RWPE2 (cell line): ENCODE measurements around the gene SCUBE3.

Source experiments
- ATAC-seq: fragments of 200-7000 bp; cut with Tn5 transposase; 3 replicates; pipeline ENCODE4 v1.9.1; 2021; ENCODE audit warnings: low read depth
- DNase-seq: peaks from one replicate; pipeline ENCODE4 v3.0.0-alpha.2; 2020; ENCODE audit warnings: low spot score
- H3K27ac ChIP-seq: fragments of 450-650 bp; 2 replicates; pipeline ENCODE4 v1.5.1; 2017; ENCODE audit warnings: mild to moderate bottlenecking; ENCODE audit not compliant: poor library complexity, severe bottlenecking
- H3K27me3 ChIP-seq: fragments of 250-450 bp; sonication (Bioruptor Pico); 2 replicates; pipeline ENCODE4 v1.5.1; 2021; ENCODE audit warnings: mild to moderate bottlenecking, moderate library complexity; ENCODE audit not compliant: insufficient read depth, poor library complexity, severe bottlenecking
- H3K36me3 ChIP-seq: fragments of 250-450 bp; sonication (Bioruptor Pico); 2 replicates; pipeline ENCODE4 v1.5.1; 2020; ENCODE audit warnings: low read depth, mild to moderate bottlenecking, moderate library complexity
- H3K4me1 ChIP-seq: fragments of 250-450 bp; sonication (Bioruptor Pico); 2 replicates; pipeline ENCODE4 v1.5.1; 2021; ENCODE audit warnings: mild to moderate bottlenecking, moderate library complexity; ENCODE audit not compliant: insufficient read depth, poor library complexity, severe bottlenecking
- H3K4me3 ChIP-seq: fragments of 250-450 bp; sonication (Bioruptor Pico); 2 replicates; pipeline ENCODE4 v1.5.1; 2021; ENCODE audit warnings: mild to moderate bottlenecking, moderate library complexity; ENCODE audit not compliant: severe bottlenecking
- H3K9me3 ChIP-seq: fragments of 250-450 bp; sonication (Bioruptor Pico); 2 replicates; pipeline ENCODE4 v1.5.1; 2021; ENCODE audit warnings: mild to moderate bottlenecking, moderate library complexity; ENCODE audit not compliant: severe bottlenecking
- TF ChIP-seq, protein P1 (sequence below): fragments of 450-650 bp; IDR thresholded peaks from one replicate; pipeline ENCODE4 v1.5.1; 2017; ENCODE audit warnings: mild to moderate bottlenecking, moderate library complexity; ENCODE audit not compliant: poor library complexity, severe bottlenecking

Gene SCUBE3

DNA sequence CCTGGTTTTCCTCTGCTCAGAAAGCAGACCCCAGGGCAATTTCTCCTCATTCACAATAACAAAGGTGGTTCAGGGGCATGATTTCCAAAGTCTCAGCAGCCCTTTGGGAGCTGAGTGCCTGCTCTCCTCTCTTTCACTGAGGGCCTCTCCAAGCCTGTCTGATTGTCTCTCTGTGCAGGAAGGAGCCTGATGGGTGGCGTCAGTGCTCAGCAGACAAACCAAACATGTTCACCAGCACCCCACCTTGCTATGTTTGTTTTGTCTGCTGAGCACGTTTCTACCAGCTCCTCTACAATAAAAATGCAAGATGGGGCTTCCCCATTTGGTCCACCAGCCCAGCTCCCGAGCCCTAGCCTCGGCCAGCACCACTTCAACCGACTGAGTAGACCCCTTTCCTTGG lies 47.2 kb upstream of the SCUBE3 start:
- no peak overlapping the region for H3K4me3 ChIP-seq
- TF ChIP-seq, protein P1, sequence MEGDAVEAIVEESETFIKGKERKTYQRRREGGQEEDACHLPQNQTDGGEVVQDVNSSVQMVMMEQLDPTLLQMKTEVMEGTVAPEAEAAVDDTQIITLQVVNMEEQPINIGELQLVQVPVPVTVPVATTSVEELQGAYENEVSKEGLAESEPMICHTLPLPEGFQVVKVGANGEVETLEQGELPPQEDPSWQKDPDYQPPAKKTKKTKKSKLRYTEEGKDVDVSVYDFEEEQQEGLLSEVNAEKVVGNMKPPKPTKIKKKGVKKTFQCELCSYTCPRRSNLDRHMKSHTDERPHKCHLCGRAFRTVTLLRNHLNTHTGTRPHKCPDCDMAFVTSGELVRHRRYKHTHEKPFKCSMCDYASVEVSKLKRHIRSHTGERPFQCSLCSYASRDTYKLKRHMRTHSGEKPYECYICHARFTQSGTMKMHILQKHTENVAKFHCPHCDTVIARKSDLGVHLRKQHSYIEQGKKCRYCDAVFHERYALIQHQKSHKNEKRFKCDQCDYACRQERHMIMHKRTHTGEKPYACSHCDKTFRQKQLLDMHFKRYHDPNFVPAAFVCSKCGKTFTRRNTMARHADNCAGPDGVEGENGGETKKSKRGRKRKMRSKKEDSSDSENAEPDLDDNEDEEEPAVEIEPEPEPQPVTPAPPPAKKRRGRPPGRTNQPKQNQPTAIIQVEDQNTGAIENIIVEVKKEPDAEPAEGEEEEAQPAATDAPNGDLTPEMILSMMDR = no peak

GRCh38 chr6:35167505-35167904 lies 46.3 kb upstream of the SCUBE3 start:
- DNase-seq (no peak), ATAC-seq (no peak)
- Histone ChIP-seq H3K4me1 (peaks cover 3% of the 10 kb centered on the region), H3K27ac (no peak overlapping the region), H3K27me3 (no peaks in the 10 kb centered on the region), H3K9me3 (no peaks in the 10 kb centered on the region), H3K36me3 (no peaks in the 10 kb centered on the region), H3K4me3 (no peak overlapping the region)
- TF ChIP-seq, protein P1 = no peak

More for the DNA sequence above, 47.2 kb upstream of the SCUBE3 start:
- DNase-seq = no peak
- no peak for ATAC-seq
- Histone ChIP-seq H3K27ac (no peak overlapping the region), H3K27me3 (no peaks in the 10 kb centered on the region), H3K9me3 (no peaks in the 10 kb centered on the region), H3K4me1 (peaks cover 3% of the 10 kb centered on the region), H3K36me3 (no peaks in the 10 kb centered on the region)

DNA sequence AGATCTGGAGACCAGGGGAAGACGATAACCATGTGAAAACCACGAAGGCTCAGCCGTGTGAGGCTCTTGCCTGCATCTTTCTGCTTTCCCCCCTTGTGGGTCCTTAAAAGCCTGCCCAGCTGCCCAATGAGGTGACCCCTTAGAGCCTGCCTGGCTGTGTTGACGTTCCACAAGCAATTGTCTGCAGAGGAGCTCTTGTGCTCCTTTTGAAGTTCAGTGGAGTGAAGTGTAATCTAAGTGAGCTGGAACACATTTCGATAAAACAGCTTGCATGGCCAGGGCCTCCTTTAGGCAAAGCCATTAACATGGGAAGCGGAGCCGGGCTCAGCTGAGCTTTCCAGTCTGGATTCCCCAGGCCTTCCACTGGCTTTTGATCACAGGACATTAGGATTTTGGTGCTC lies 45.3 kb upstream of the SCUBE3 start:
- H3K9me3 ChIP-seq = no peaks in the 10 kb centered on the region
- H3K27me3 ChIP-seq = no peaks in the 10 kb centered on the region
- H3K4me3 ChIP-seq = no peak overlapping the region
- ATAC-seq = no peak
- H3K27ac ChIP-seq = no peak overlapping the region
- TF ChIP-seq, protein P1 = no peak
- H3K4me1 ChIP-seq = peaks cover 3% of the 10 kb centered on the region
- H3K36me3 ChIP-seq = no peaks in the 10 kb centered on the region
- no peak for DNase-seq

DNA sequence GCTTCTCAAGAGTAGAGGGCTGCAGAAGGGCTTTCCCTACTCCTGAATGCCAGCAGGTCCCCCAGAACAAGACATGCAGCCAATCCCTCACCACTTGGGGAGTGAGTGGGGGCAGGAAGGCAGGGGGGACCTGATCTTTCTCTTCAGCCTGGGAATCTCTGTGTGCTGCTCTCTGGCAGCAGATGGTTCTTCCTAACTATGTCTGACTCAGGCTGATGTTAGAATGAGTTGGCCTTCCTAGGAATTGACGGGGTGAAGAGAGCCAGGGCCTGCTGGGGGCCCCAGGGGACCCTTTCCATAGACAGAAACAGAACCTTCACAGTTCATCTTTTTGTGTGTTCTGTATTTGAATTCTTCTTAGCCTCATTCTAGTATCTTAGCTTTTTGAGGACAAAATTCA lies 43.6 kb upstream of the SCUBE3 start:
- H3K36me3 ChIP-seq = no peaks in the 10 kb centered on the region
- no peak overlapping the region for H3K27ac ChIP-seq
- no peaks in the 10 kb centered on the region for H3K27me3 ChIP-seq
- H3K4me3 ChIP-seq = no peak overlapping the region
- DNase-seq (no peak), ATAC-seq (no peak)
- no peaks in the 10 kb centered on the region for H3K9me3 ChIP-seq
- TF ChIP-seq, protein P1 = no peak
- peaks cover 3% of the 10 kb centered on the region for H3K4me1 ChIP-seq

GRCh38 chr6:35170891-35171290 lies 42.9 kb upstream of the SCUBE3 start:
- DNase-seq = no peak
- no peak overlapping the region for H3K4me3 ChIP-seq
- H3K27me3 ChIP-seq = no peaks in the 10 kb centered on the region
- H3K4me1 ChIP-seq = peaks cover 2% of the 10 kb centered on the region
- H3K9me3 ChIP-seq = no peaks in the 10 kb centered on the region
- TF ChIP-seq, protein P1 = no peak
- ATAC-seq = no peak
- no peaks in the 10 kb centered on the region for H3K36me3 ChIP-seq
- H3K27ac ChIP-seq = no peak overlapping the region
